Measurements from ENCODE around the gene ZEB1. TPM values are rescaled to one million over a fixed set of nuclear protein-coding genes. Genes with fewer than 3 reads are reported as not detected.

ZEB1 gene
- total RNA-seq, 1 experiment from 2014 or later = 0.39 TPM

- Histone ChIP-seq H4K20me1 (ENCODE audit: control insufficient read depth, insufficient read depth, insufficient read length) (no peaks in the 10 kb centered on the region), H3K18ac (ENCODE audit: insufficient read length, low read depth, low read length) (no peak overlapping the region), H3K27me3 (ENCODE audit: insufficient read depth, low read length) (no peaks in the 10 kb centered on the region), H3K56ac (ENCODE audit: insufficient read length, low read depth, low read length) (no peak overlapping the region), H3K4ac (ENCODE audit: low read depth, low read length) (no peak overlapping the region), H2AK5ac (ENCODE audit: insufficient read length, low read length) (no peak overlapping the region), H3K4me2 (ENCODE audit: insufficient read depth, insufficient read length, low read length) (no peak overlapping the region), H3K23ac (ENCODE audit: insufficient read length, low read depth, low read length) (no peak overlapping the region), H3K9ac (ENCODE audit: extremely low read depth, insufficient read length, low read length) (no peak overlapping the region), H4K8ac (replicated peaks; ENCODE audit: insufficient read length, low read depth, low read length) (no peak overlapping the region), H2BK20ac (ENCODE audit: low read depth, low read length, poor library complexity, severe bottlenecking) (no peak overlapping the region), H2BK15ac (ENCODE audit: low read depth, low read length) (no peak overlapping the region), H3K27ac (ENCODE audit: insufficient read length, low read depth, low read length) (no peak overlapping the region), H3K14ac (ENCODE audit: insufficient read depth, low read length) (no peak overlapping the region), H2BK5ac (ENCODE audit: insufficient read length, low read length) (no peak overlapping the region), H3T11ph (ENCODE audit: low read length) (no peak overlapping the region), H2BK12ac (ENCODE audit: insufficient read length, low read depth, low read length) (no peak overlapping the region), H3K23me2 (ENCODE audit: insufficient read length, low read depth, low read length, poor library complexity, severe bottlenecking) (no peaks in the 10 kb centered on the region), H3K79me1 (ENCODE audit: insufficient read depth, low read depth, low read length, poor library complexity, severe bottlenecking) (no peaks in the 10 kb centered on the region), H3K79me2 (ENCODE audit: insufficient read depth, low read length) (no peaks in the 10 kb centered on the region), H2BK120ac (ENCODE audit: low read depth, low read length, poor library complexity, severe bottlenecking) (no peak overlapping the region), H2AFZ (ENCODE audit: low read length) (no peak overlapping the region), H4K5ac (ENCODE audit: insufficient read length, low read depth, low read length) (no peak overlapping the region), H3K4me1 (ENCODE audit: insufficient read depth, low read length) (no peaks in the 10 kb centered on the region), H3K9me3 (ENCODE audit: control insufficient read depth, low read depth, low read length) (no peaks in the 10 kb centered on the region), H4K91ac (ENCODE audit: insufficient read length, low read depth, low read length) (no peak overlapping the region)
- no CpG with 5 or more reads among the region's 2 CpGs for WGBS (ENCODE audit: extremely low coverage, insufficient read length, low lambda C conversion rate)
- Mint-ChIP-seq H3K4me1 (no peaks in the 10 kb centered on the region), H3K27me3 (ENCODE audit: low read depth) (no peaks in the 10 kb centered on the region; the same call in 1 of the 2 replicates), H3K9me3 (peaks cover 18 to 35% of the 10 kb centered on the region in 2 experiments), H3K27ac (no peak overlapping the region), H3K4me3 (no peak overlapping the region), H3K36me3 (ENCODE audit: insufficient read depth in 1 of 3, low read depth in 3 of 3) (peaks cover 2 to 15% (median 6%) of the 10 kb centered on the region in 3 experiments; a peak in 6 of 7 replicates)
- no peak for DNase-seq
- no peak for TF ChIP-seq CTCF (conservative IDR thresholded peaks at IDR 0.05)
Observed at GRCh38 chr10:31554556-31554955, 235.5 kb downstream of the ZEB1 start.
